KG1 (cell line): ENCODE results near the gene GCK.
"Not testable (repeated sequence)": the region's sequence is repeated elsewhere in the genome, so short reads cannot be mapped to it uniquely, and the experiment has no call there.

Source experiments
- DNase-seq: peaks from one replicate; lab custom pipeline; 2025; lab: John Stamatoyannopoulos, UW

The GCK gene

DNA sequence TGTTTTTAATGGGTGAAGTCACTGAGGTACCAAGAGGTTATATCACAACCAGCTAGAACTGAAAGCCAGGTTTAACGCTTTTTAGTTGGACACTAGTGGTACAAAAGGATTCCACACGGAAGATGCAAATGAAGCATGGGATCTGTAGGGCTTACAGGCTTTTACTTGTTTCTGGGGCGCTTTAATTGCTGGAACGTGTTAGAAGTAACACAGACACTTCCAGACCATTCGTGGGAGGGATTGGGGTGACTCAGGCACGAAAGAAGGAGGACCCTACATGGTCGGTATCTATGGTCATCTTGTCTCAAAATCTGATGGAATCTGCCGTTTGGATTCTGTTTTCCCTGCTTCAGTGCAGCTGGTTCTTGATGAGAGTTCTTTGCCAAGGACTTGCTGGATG, 12.6 kb upstream of the GCK start:
- no peak for DNase-seq

- peak; percentile 93 for DNase-seq
Observed at GRCh38 chr7:44200699-44201461, 11.6 kb upstream of the GCK start, which contains the start of gene YKT6. Gene YKT6 (plus strand): TSS chr7:44200978. CDS start chr7:44201136, 158 bp downstream.

- DNase-seq: not testable (repeated sequence)
Observed at GRCh38 chr7:44200163-44200562, 10.9 kb upstream of the GCK start.

GRCh38 chr7:44197474-44197873, 8.2 kb upstream of the GCK start:
- DNase-seq: no peak

- no peak for DNase-seq
Observed at GRCh38 chr7:44196450-44196872, 7.2 kb upstream of the GCK start.

GRCh38 chr7:44195889-44196288, 6.7 kb upstream of the GCK start:
- DNase-seq: no peak

- DNase-seq: no peak
Observed at GRCh38 chr7:44194562-44195145, 5.4 kb upstream of the GCK start.

GRCh38 chr7:44194069-44194468, 4.8 kb upstream of the GCK start:
- no peak for DNase-seq

DNA sequence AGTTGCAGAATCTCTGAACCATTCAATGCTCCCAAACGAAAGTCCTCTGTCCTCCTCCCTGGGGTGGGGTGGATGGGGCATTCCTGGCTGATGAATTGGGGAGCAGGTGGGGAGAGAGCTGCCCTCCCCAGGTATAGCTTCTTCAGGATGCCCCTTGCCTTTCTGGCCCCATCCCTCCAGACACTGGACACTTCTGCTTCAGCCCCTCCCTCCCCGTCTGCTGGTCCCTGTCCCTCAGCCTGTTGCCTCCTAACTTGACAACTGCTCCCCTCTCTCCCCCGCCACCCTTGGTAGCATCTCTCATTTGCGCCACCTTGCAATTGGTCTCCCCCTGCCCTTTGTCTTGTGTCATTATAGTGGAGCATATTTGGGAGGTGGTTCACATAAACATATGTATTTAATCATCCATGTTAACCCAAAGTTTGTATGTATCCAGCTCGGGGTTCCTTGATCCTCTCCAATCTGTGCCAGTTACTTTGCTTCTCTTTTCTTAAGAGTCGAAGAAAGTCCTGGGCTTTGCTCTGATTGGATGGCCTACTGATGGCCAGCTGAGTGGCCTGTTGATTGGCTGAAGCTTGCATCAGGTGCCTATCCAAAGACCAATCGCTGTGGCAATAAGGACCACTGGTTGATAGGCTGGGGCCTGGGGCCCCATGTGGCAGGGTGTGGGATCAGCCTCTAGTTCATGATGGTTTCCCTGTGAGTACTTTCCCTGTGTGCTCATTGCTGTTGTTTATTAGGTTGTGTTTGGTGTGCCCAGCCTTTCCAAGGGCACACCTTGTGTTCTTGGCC, 4.0 kb upstream of the GCK start:
- no peak for DNase-seq

DNA sequence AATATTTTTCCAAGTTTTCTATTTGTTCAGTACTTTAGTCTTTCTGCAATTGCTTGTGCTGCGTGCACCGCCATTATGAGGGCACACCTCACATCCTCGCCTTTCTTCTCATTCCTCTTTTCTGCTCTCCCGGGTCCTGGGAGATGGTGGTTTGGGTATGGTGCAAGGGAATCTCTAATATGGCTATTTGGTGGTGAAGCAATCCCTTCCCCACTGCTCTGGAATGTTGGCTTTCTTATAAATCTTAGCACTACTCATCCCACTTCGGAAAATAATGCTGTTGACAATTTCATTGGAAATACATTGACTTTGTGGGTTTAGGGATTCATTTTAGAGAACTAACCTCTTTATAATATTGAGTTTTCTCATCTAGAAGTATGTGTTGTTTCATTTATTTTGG, 1.9 kb upstream of the GCK start:
- no peak for DNase-seq

- DNase-seq: no peak
Observed at GRCh38 chr7:44189993-44190872, 994 bp upstream of the GCK start.

DNA sequence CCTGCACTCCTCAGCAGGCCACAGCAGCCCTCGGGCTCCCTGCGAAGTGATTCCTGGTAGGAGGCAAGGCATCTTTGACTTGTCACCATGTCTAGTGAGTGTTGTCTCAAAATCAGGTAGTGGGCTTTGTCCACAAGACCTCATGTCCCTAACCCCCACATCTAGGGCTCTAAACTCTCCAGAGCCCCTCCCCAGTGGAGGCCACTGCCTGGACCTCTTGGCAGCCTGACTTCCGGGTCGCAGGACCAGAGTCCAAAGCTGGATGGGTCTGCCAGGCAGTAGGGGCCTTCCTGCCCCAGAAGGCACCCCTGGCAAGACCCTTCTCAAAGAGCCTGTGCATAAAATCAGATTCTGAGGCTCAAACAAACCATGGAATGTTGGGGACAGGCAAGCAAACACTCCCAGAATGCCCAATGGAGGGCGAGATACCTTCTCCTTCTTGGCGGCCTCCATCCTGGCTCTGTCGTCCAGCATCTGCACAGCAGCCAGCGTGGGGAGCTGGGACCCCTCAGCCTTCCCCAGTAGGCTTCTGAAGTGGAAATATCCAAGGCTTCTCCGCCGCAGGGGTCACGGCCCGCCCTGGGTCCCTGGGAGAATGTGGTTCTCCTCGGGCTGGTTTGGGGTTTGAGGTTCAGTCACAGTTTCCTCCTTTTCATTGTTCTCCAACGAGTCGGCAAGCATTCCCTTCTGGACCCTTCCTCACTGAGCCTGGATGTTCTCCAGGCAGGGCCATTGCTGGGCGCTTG, 586 bp downstream of the GCK start:
- DNase-seq: no peak

- DNase-seq: no peak
Observed at GRCh38 chr7:44187636-44188416, 1.4 kb downstream of the GCK start.

DNA sequence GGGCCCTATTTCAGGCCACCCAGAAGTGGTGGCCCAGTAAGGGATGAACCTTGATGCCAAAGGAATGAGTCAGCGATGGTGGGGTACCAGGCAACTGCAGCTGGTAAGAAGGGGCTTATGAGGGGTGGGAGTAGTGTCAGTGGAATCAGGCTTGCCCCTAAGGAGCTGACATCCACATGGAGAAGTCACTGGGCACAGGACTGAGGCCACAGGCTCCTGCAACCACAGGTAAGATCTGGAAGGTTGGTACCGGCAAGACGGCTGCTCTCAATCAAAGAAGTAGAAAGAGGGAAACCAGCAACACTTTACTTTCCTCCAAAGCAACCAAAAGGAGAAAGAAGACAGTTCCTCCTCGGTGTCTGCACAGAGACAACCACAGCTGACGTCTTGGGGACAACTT, 2.5 kb downstream of the GCK start:
- DNase-seq: no peak

DNA sequence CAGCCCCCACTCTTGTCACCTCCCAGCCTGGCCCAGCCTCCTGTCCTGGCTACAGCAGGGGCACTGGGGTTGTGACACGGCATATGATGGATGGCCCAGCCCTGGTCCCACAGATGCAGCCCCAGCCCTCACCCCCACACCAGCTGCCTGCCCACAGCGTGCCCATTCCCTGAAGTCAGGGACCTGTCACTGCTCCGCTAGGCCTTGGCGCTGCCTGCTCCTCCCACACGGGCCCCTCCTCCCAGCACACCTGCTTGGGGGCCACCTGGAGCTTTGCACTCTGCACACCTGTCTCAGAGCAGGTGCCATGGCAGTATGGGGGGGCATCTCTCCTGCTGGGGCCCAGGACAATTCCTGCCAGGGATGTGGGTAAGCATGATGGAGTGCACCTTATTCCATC, 3.5 kb downstream of the GCK start:
- no peak for DNase-seq

- no peak for DNase-seq
Observed at GRCh38 chr7:44184873-44185446, 4.3 kb downstream of the GCK start.

- no peak for DNase-seq
Observed at GRCh38 chr7:44184206-44184872, 4.9 kb downstream of the GCK start.

DNA sequence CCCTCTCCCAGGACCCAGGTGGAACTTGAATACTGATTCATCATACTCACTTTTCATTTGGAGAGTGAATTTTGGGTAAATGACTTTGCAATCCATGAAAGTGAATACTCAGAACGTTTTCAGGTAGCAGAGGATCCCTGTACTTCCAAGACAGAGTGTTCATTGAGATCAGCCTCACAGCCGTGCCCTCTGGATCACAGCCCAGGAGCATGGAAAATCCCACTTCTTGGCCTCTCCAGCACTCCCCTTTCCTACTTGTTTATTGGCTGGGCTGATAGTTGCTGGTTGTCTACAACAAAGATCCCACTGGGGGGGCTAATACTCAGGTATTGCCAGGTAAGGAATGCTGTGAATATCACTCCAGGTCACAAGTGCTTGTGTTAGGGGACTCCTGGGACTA, 5.9 kb downstream of the GCK start:
- no peak for DNase-seq

DNA sequence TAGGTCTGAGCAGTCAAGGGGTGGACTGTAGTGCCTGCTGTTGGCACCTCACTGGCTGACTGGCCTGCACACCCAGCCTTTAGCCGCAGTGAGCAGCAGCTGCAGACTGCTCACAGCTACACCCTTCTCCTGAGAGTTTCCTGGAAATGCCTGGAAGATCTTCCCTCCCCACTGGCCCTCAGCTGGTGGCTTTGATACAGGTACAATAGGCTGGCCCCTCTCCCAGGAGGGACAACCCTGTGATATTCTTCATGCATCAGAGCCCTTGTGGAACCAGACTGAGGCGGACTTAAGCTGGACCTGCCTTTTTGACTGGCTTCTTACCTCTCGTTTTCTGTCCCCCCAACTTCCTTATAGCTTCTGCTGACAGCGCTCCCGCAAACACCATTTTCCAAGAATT, 6.4 kb downstream of the GCK start:
- no peak for DNase-seq

DNA sequence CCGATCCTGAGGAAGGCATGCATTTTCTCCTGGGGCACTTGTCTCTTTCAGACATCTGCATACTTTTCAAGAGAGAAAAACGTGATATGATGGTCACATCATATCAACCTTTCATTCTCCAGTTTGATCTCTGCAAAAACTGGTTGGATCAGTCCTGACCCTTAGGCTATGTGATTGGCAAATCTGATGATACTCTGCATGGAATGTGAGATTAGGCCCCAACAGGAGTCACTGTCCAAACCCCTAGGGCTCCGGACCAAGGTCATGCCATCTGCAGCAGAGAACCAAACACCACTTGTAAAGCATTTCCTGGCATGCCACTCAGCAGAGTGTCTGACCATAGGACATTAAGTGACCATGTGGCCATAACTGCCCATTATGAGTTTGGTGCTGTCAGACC, 8.6 kb downstream of the GCK start:
- DNase-seq: no peak
